Breast epithelium (tissue), 3 donors: ENCODE measurements around the gene TMEM170B.

ENCODE experiments used
- CTCF ChIP-seq, 3 donors: fragments of 450-650 bp; IDR thresholded peaks; one replicate each; pipeline ENCODE4 v1.5.1; 2016 to 2017; ENCODE audit warnings: antibody characterized with exemption in 3 of 3, mild to moderate bottlenecking in 3 of 3, moderate library complexity in 3 of 3
- POLR2A ChIP-seq: fragments of 450-650 bp; IDR thresholded peaks from one replicate; pipeline ENCODE4 v1.6.1; 2016; ENCODE audit warnings: antibody characterized with exemption, mild to moderate bottlenecking, moderate library complexity
- POLR2AphosphoS5 ChIP-seq, 3 donors: sonication (generic); formaldehyde crosslinking; IDR thresholded peaks; one replicate each; pipeline ENCODE4 v1.6.1; 2017; ENCODE audit warnings: antibody characterized with exemption in 3 of 3

GRCh38 chr6:11528996-11529395 is 8.6 kb upstream of the TMEM170B start:
- TF ChIP-seq CTCF (IDR thresholded peaks at IDR 0.05): no peak
- no peak for TF ChIP-seq POLR2AphosphoS5 (IDR thresholded peaks at IDR 0.05)
- no peak for TF ChIP-seq POLR2A
